GM12892 (cell line): ENCODE results near the gene CYGB. TPM values are rescaled to one million over a fixed set of nuclear protein-coding genes. Genes with fewer than 3 reads are reported as not detected.

Experiments
- DNase-seq: peaks from one replicate; pipeline ENCODE4 v3.0.0; 2011; ENCODE audit not compliant: insufficient read length
- FAIRE-seq: peaks from 2 replicates; lab custom pipeline; 2011; peaks lifted over from hg19 to GRCh38; lab: Jason Lieb, UNC
- POLR2A ChIP-seq: IDR thresholded peaks from 2 replicates; pipeline ENCODE4 v1.6.1; 2011; ENCODE audit warnings: low read depth, low read length, control low read depth
- POLR2AphosphoS5 ChIP-seq: IDR thresholded peaks from 2 replicates; pipeline ENCODE4 v1.6.1; 2011; ENCODE audit warnings: low read depth, low read length, control low read depth
- TAF1 ChIP-seq: IDR thresholded peaks from 2 replicates; pipeline ENCODE4 v1.6.1; 2011; ENCODE audit warnings: low read depth, mild to moderate bottlenecking, control low read depth, low read length, borderline replicate concordance
- polyA plus RNA-seq: library from polyadenylated mRNA; unstranded; fragments of >200 nt; gene quantifications from one replicate; pipeline ENCODE4 v1.2.1, GENCODE V29; 2012; ENCODE audit warnings: missing spikeins, inconsistent platforms; ENCODE audit not compliant: missing spikeins

Gene CYGB
- polyA plus RNA-seq: not detected

- DNase-seq (peak; percentile 28), FAIRE-seq (no peak)
- TF ChIP-seq TAF1: no peak
- TF ChIP-seq POLR2AphosphoS5: no peak
- no peak for TF ChIP-seq POLR2A
Measured at GRCh38 chr17:76537578-76538280, at the start of gene CYGB. TSS of gene CYGB (minus strand) at chr17:76537709. CDS start at chr17:76537542, 167 bp downstream.

- TF ChIP-seq POLR2AphosphoS5: no peak
- no peak for TF ChIP-seq TAF1
- TF ChIP-seq POLR2A: no peak
- FAIRE-seq (no peak), DNase-seq (no peak)
Measured at GRCh38 chr17:76586741-76587487, 49.4 kb upstream of the CYGB start.

GRCh38 chr17:76585649-76586593 lies 48.4 kb upstream of the CYGB start, which contains the start of gene ST6GALNAC2:
TSS of gene ST6GALNAC2 (minus strand) at chr17:76585860. CDS start at chr17:76585808, 52 bp downstream.
- FAIRE-seq (no peak), DNase-seq (no peak)
- TF ChIP-seq TAF1 (no peak), POLR2A (no peak), POLR2AphosphoS5 (no peak)

GRCh38 chr17:76585033-76585648 lies 47.6 kb upstream of the CYGB start:
- TF ChIP-seq TAF1 (no peak), POLR2A (no peak), POLR2AphosphoS5 (no peak)
- DNase-seq: no peak
- no peak for FAIRE-seq

GRCh38 chr17:76584427-76585032 lies 47.0 kb upstream of the CYGB start:
- DNase-seq (no peak), FAIRE-seq (no peak)
- TF ChIP-seq TAF1: no peak
- no peak for TF ChIP-seq POLR2A
- TF ChIP-seq POLR2AphosphoS5: no peak

- no peak for DNase-seq
- FAIRE-seq: no peak
- TF ChIP-seq TAF1 (no peak), POLR2AphosphoS5 (no peak), POLR2A (no peak)
Measured at GRCh38 chr17:76582660-76583059, 45.2 kb upstream of the CYGB start.

- TF ChIP-seq POLR2A (no peak), TAF1 (no peak), POLR2AphosphoS5 (no peak)
- no peak for FAIRE-seq
- DNase-seq: no peak
Measured at GRCh38 chr17:76581515-76581914, 44.0 kb upstream of the CYGB start.

GRCh38 chr17:76579281-76579680 lies 41.8 kb upstream of the CYGB start:
- FAIRE-seq: no peak
- no peak for DNase-seq

GRCh38 chr17:76578376-76578775 lies 40.9 kb upstream of the CYGB start:
- FAIRE-seq (no peak), DNase-seq (no peak)
- TF ChIP-seq POLR2A (no peak), POLR2AphosphoS5 (no peak), TAF1 (no peak)

More at GRCh38 chr17:76579281-76579680, 41.8 kb upstream of the CYGB start:
- TF ChIP-seq POLR2A (no peak), TAF1 (no peak), POLR2AphosphoS5 (no peak)

- no peak for TF ChIP-seq POLR2AphosphoS5
- no peak for TF ChIP-seq TAF1
- TF ChIP-seq POLR2A: no peak
- no peak for DNase-seq
- no peak for FAIRE-seq
Measured at GRCh38 chr17:76577876-76578275, 40.4 kb upstream of the CYGB start.
